AG09319 (cell line): ENCODE data around the gene SLC25A12.

Experiments
- DNase-seq: peaks from one replicate; pipeline ENCODE4 v3.0.0-alpha.2; 2010; ENCODE audit warnings: low read depth; ENCODE audit errors: extremely low read depth
- CTCF ChIP-seq: IDR thresholded peaks from 2 replicates; pipeline ENCODE4 v1.5.1; 2011; ENCODE audit warnings: low read depth, mild to moderate bottlenecking, inconsistent platforms, low read length, moderate library complexity

SLC25A12 gene

GRCh38 chr2:171864357-171864985 is 29.6 kb downstream of the SLC25A12 start:
- DNase-seq: no peak

GRCh38 chr2:171862501-171862900 is 31.5 kb downstream of the SLC25A12 start:
- no peak for TF ChIP-seq CTCF
- no peak for DNase-seq

More at GRCh38 chr2:171864357-171864985, 29.6 kb downstream of the SLC25A12 start:
- no peak for TF ChIP-seq CTCF

- DNase-seq: no peak
- no peak for TF ChIP-seq CTCF
These were observed 35.6 kb downstream of the SLC25A12 start for GRCh38 chr2:171858397-171858958.

GRCh38 chr2:171855401-171855800 is 38.6 kb downstream of the SLC25A12 start:
- no peak for TF ChIP-seq CTCF
- DNase-seq: no peak

GRCh38 chr2:171852366-171852888 is 41.6 kb downstream of the SLC25A12 start:
- DNase-seq: no peak
- TF ChIP-seq CTCF: no peak

GRCh38 chr2:171847627-171848026 is 46.4 kb downstream of the SLC25A12 start:
- DNase-seq: no peak
- TF ChIP-seq CTCF: no peak

- no peak for DNase-seq
- no peak for TF ChIP-seq CTCF
These were observed 47.1 kb downstream of the SLC25A12 start for GRCh38 chr2:171846894-171847293.
